Choroid plexus epithelial cell (primary cell): ENCODE results near the gene HMX1.
A peak's percentile ranks its signal among the peaks of the same experiment; 100 is the strongest.

Experiments used
- DNase-seq: peaks from one replicate; pipeline ENCODE4 v3.0.0-alpha.2; 2010; ENCODE audit warnings: low read depth
- H3K4me3 ChIP-seq: 2 replicates; pipeline ENCODE4 v1.5.1; 2011; ENCODE audit warnings: low read depth, mild to moderate bottlenecking, control low read depth, low read length, moderate library complexity
- CTCF ChIP-seq: conservative IDR thresholded peaks from 2 replicates; pipeline ENCODE4 v1.5.1; 2011; ENCODE audit warnings: low read depth, mild to moderate bottlenecking, control low read depth, inconsistent platforms, low read length, moderate library complexity

Gene HMX1

GRCh38 chr4:8838296-8838960 is 33.2 kb downstream of the HMX1 start:
- no peak overlapping the region for H3K4me3 ChIP-seq
- no peak for DNase-seq
- TF ChIP-seq CTCF, result no peak

GRCh38 chr4:8837181-8837841 is 34.3 kb downstream of the HMX1 start:
- TF ChIP-seq CTCF, result no peak
- DNase-seq, result no peak

GRCh38 chr4:8836664-8837171 is 34.9 kb downstream of the HMX1 start:
- no peak for TF ChIP-seq CTCF
- no peak for DNase-seq
- H3K4me3 ChIP-seq, result no peak overlapping the region

More at GRCh38 chr4:8837181-8837841, 34.3 kb downstream of the HMX1 start:
- no peak overlapping the region for H3K4me3 ChIP-seq

- TF ChIP-seq CTCF, result no peak
- DNase-seq, result no peak
- no peak overlapping the region for H3K4me3 ChIP-seq
These were observed 35.9 kb downstream of the HMX1 start for GRCh38 chr4:8835521-8836365.

- H3K4me3 ChIP-seq, result no peak overlapping the region
- no peak for TF ChIP-seq CTCF
- no peak for DNase-seq
These were observed 36.9 kb downstream of the HMX1 start for GRCh38 chr4:8834681-8835220.

GRCh38 chr4:8832113-8832915 is 39.3 kb downstream of the HMX1 start:
- peak; percentile 5 for DNase-seq
- no peak for TF ChIP-seq CTCF
- H3K4me3 ChIP-seq, result no peak overlapping the region
